K562 (cell line): ENCODE measurements around the gene ARMCX6.

Experiments used
- E2F3 ChIP-seq: fragments of 250-450 bp; sonication (Bioruptor Pico); IDR thresholded peaks from 2 replicates; pipeline ENCODE4 v1.4.0; 2020; ENCODE audit warnings: mild to moderate bottlenecking
- ESRRA ChIP-seq: fragments of 450-650 bp; IDR thresholded peaks from 2 replicates; pipeline ENCODE4 v1.6.1; 2014; ENCODE audit warnings: low read depth, mild to moderate bottlenecking, moderate library complexity, borderline replicate concordance
- EZH2 ChIP-seq: IDR thresholded peaks from 2 replicates; pipeline ENCODE4 v1.6.1; 2012; ENCODE audit warnings: low read depth, mild to moderate bottlenecking, inconsistent platforms, low read length, borderline replicate concordance
- KDM1A ChIP-seq, 2 experiments: fragments of 450-650 bp; IDR thresholded peaks; 2 replicates each; pipeline ENCODE4 v1.6.1; 2016; ENCODE audit warnings: mild to moderate bottlenecking in 2 of 2
- MCM7 ChIP-seq, 2 experiments: fragments of 450-650 bp; IDR thresholded peaks; 2 replicates each; pipeline ENCODE4 v1.6.1; 2016 to 2018
- POU5F1 ChIP-seq: fragments of 150-350 bp; IDR thresholded peaks from 2 replicates; pipeline ENCODE4 v1.6.1; 2014; ENCODE audit warnings: borderline replicate concordance, low read length, low read depth, mild to moderate bottlenecking; ENCODE audit not compliant: partially characterized antibody
- RCOR1 ChIP-seq, 2 experiments: IDR thresholded peaks; 2 replicates each; pipeline ENCODE4 v1.6.1; 2012; ENCODE audit warnings: low read depth in 2 of 2, low read length in 2 of 2, borderline replicate concordance in 1 of 2, improper control_type of control experiment in 1 of 2
- SIRT6 ChIP-seq: IDR thresholded peaks from one replicate; pipeline ENCODE4 v1.6.1; 2012; ENCODE audit warnings: low read depth, mild to moderate bottlenecking, control low read depth, inconsistent platforms, low read length, moderate library complexity
- SRSF9 ChIP-seq: fragments of 200-400 bp; formaldehyde crosslinking; IDR thresholded peaks from 2 replicates; pipeline ENCODE4 v1.6.1; 2017; ENCODE audit warnings: low read depth, low read length, borderline replicate concordance
- XRCC5 ChIP-seq: fragments of 200-400 bp; formaldehyde crosslinking; IDR thresholded peaks from 2 replicates; pipeline ENCODE4 v1.6.1; 2017; ENCODE audit warnings: low read depth, mild to moderate bottlenecking, low read length
- YY1 ChIP-seq, 3 experiments: IDR thresholded peaks; 2 replicates each; pipeline ENCODE4 v1.6.1; 2011; ENCODE audit warnings: low read length in 2 of 3, mild to moderate bottlenecking in 2 of 3, moderate library complexity in 2 of 3, borderline replicate concordance in 1 of 3, control low read depth in 1 of 3, low read depth in 1 of 3; ENCODE audit not compliant: insufficient read depth in 3 of 3, insufficient replicate concordance in 2 of 3, control insufficient read depth in 1 of 3, insufficient read length in 1 of 3; ENCODE audit errors: extremely low read depth in 1 of 3
- TF ChIP-seq, protein P1 (sequence below), 3 experiments: IDR thresholded peaks in 2 of 3; conservative IDR thresholded peaks in 1 of 3; 2 replicates each; pipeline ENCODE4 v1.5.1; 2011 to 2012; ENCODE audit warnings: low read length in 3 of 3, mild to moderate bottlenecking in 3 of 3, control low read depth in 2 of 3, improper control_type of control experiment in 1 of 3, inconsistent platforms in 1 of 3, low read depth in 1 of 3, mixed read lengths in 1 of 3, moderate library complexity in 1 of 3; ENCODE audit not compliant: insufficient read depth in 2 of 3

- TF ChIP-seq ESRRA: no peak
- no peak for TF ChIP-seq KDM1A (IDR thresholded peaks at IDR 0.05)
- no peak for TF ChIP-seq RCOR1 (IDR thresholded peaks at IDR 0.05; ENCODE audit: borderline replicate concordance in 1 of 2, low read depth in 2 of 2, low read length in 2 of 2)
- TF ChIP-seq, protein P1, sequence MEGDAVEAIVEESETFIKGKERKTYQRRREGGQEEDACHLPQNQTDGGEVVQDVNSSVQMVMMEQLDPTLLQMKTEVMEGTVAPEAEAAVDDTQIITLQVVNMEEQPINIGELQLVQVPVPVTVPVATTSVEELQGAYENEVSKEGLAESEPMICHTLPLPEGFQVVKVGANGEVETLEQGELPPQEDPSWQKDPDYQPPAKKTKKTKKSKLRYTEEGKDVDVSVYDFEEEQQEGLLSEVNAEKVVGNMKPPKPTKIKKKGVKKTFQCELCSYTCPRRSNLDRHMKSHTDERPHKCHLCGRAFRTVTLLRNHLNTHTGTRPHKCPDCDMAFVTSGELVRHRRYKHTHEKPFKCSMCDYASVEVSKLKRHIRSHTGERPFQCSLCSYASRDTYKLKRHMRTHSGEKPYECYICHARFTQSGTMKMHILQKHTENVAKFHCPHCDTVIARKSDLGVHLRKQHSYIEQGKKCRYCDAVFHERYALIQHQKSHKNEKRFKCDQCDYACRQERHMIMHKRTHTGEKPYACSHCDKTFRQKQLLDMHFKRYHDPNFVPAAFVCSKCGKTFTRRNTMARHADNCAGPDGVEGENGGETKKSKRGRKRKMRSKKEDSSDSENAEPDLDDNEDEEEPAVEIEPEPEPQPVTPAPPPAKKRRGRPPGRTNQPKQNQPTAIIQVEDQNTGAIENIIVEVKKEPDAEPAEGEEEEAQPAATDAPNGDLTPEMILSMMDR (IDR thresholded peaks at IDR 0.05 in 2 of 3, conservative IDR thresholded peaks at IDR 0.05 in 1 of 3; ENCODE audit: insufficient read depth in 2 of 3, low read depth in 1 of 3, low read length in 3 of 3): no peak
- no peak for TF ChIP-seq E2F3 (CRISPR knock-in tag)
- no peak for TF ChIP-seq SRSF9
- TF ChIP-seq YY1 (IDR thresholded peaks at IDR 0.05; ENCODE audit: borderline replicate concordance in 1 of 3, control insufficient read depth in 1 of 3, extremely low read depth in 1 of 3, insufficient read depth in 3 of 3, insufficient read length in 1 of 3, insufficient replicate concordance in 2 of 3, low read depth in 1 of 3, low read length in 2 of 3): no peak
- TF ChIP-seq XRCC5: no peak
- TF ChIP-seq EZH2: no peak
- TF ChIP-seq MCM7 (IDR thresholded peaks at IDR 0.05): no peak
- no peak for TF ChIP-seq SIRT6
- no peak for TF ChIP-seq POU5F1
Measured at GRCh38 chrX:101655534-101655933, 37.7 kb upstream of the ARMCX6 start.
